Fibroblast of lung (primary cell): ENCODE data around the gene GPR84. TPM values are rescaled to one million over a fixed set of nuclear protein-coding genes. Genes with fewer than 3 reads are reported as not detected.
"Not testable (repeated sequence)": the region's sequence is repeated elsewhere in the genome, so short reads cannot be mapped to it uniquely, and the experiment has no call there.

ENCODE experiments used
- DNase-seq, 2 donors: peaks; one replicate each; pipeline versions ENCODE4 v3.0.0 to v3.0.0-alpha.2; 2010; ENCODE audit warnings: low read depth in 2 of 2
- H2AFZ ChIP-seq: 2 replicates; pipeline ENCODE4 v1.5.1; 2012; ENCODE audit warnings: low read length, control low read depth, inconsistent platforms
- H3K27ac ChIP-seq: 2 replicates; pipeline ENCODE4 v1.5.1; 2011; ENCODE audit warnings: low read length, control low read depth; ENCODE audit not compliant: insufficient read depth
- H3K27me3 ChIP-seq: 2 replicates; pipeline ENCODE4 v1.5.1; 2011; ENCODE audit warnings: mild to moderate bottlenecking, low read length; ENCODE audit not compliant: control insufficient read depth, insufficient read depth
- H3K36me3 ChIP-seq: 2 replicates; pipeline ENCODE4 v1.5.1; 2011; ENCODE audit warnings: low read length; ENCODE audit not compliant: control insufficient read depth, insufficient read depth
- H3K4me1 ChIP-seq: 2 replicates; pipeline ENCODE4 v1.5.1; 2011; ENCODE audit warnings: low read length; ENCODE audit not compliant: control insufficient read depth, insufficient read depth; ENCODE audit errors: extremely low read depth
- H3K4me2 ChIP-seq: 2 replicates; pipeline ENCODE4 v1.5.1; 2011; ENCODE audit warnings: low read length, control low read depth; ENCODE audit not compliant: insufficient read depth; ENCODE audit errors: extremely low read depth
- H3K4me3 ChIP-seq, 4 experiments: fragments of 200-600 bp in 1 of 4; sonication (generic) in 1 of 4; replicated peaks in 1 of 4; 2 replicates each; pipeline ENCODE4 v1.5.1; 2011 to 2016; ENCODE audit warnings: low read length in 4 of 4, low read depth in 3 of 4, mild to moderate bottlenecking in 3 of 4, control low read depth in 2 of 4, inconsistent platforms in 1 of 4, mixed read lengths in 1 of 4; ENCODE audit not compliant: insufficient read depth in 1 of 4; ENCODE audit errors: control extremely low read depth in 1 of 4
- H3K79me2 ChIP-seq: 2 replicates; pipeline ENCODE4 v1.5.1; 2012; ENCODE audit warnings: mild to moderate bottlenecking, low read length, inconsistent platforms; ENCODE audit not compliant: control insufficient read depth, insufficient read depth
- H3K9ac ChIP-seq: 2 replicates; pipeline ENCODE4 v1.5.1; 2011; ENCODE audit warnings: mild to moderate bottlenecking, low read length, control low read depth; ENCODE audit not compliant: insufficient read depth
- H3K9me3 ChIP-seq: 2 replicates; pipeline ENCODE4 v1.5.1; 2012; ENCODE audit warnings: low read depth, low read length; ENCODE audit not compliant: control insufficient read depth, insufficient read depth
- H4K20me1 ChIP-seq: 2 replicates; pipeline ENCODE4 v1.5.1; 2011; ENCODE audit warnings: low read length; ENCODE audit not compliant: control insufficient read depth, insufficient read depth; ENCODE audit errors: extremely low read depth
- EZH2 ChIP-seq: IDR thresholded peaks from 2 replicates; pipeline ENCODE4 v1.5.1; 2012; ENCODE audit warnings: low read length, control low read depth, mild to moderate bottlenecking; ENCODE audit errors: missing control alignments
- polyA plus RNA-seq, 2 donors: library from polyadenylated mRNA; depleted of rRNA in 1 of 2; stranded (reverse) in 1 of 2; unstranded in 1 of 2; fragments of >200 nt; gene quantifications; 2 replicates each; pipeline ENCODE4 v1.2.1, GENCODE V29; 2011 to 2012; ENCODE audit warnings: missing spikeins in 1 of 2
- total RNA-seq: library from RNA; depleted of rRNA; stranded (reverse); fragments of >200 nt; gene quantifications from 2 replicates; pipeline ENCODE4 v1.2.1, GENCODE V29; 2014
- TF ChIP-seq, protein P1 (sequence below), 2 donors: IDR thresholded peaks in 1 of 2; conservative IDR thresholded peaks in 1 of 2; 1 replicate in 1 of 2; 2 replicates in 1 of 2; pipeline ENCODE4 v1.5.1; 2011 to 2012; ENCODE audit warnings: low read length in 2 of 2, control low read depth in 1 of 2, inconsistent platforms in 1 of 2, low read depth in 1 of 2, mild to moderate bottlenecking in 1 of 2

The GPR84 gene
- total and polyA plus RNA-seq, 2 donors (not counting 1 experiment from before 2014, with no cell fraction given), result 0.03 TPM; not detected in 1

DNA sequence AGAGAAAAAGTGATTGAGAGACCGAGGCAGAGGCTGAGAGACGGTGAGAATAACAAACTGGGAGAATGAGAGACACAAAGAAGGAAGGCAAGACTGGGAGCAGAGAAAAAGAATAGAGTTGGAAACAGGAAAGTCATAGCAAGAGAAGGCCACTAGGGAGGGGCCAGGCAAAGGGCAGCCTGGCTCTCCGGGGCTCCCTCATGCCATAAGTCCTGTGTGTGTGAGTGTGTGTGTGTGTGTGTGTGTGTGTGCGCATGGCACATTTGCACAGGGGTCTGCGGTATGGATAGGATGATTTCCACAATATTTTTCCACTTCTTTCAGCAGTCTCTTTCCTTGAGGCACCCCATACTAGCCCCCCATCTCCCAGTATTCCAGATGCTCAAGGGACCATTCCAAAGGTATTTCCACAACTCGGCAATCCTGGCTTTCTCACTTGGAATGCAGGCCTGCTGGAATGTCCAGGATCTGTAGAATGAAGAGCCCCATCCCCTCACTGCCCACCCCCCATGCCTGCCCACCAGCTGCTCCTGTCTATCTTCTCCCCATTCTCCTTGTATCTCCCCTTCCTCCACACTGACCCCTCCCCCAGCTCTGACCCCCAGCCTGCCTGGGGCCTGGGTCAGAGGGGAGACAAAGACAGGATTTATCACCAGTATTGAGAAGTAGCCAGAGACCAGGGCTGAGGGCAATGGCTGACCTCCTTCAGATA is 9.0 kb downstream of the GPR84 start:
- no peak for TF ChIP-seq EZH2
- TF ChIP-seq, protein P1, sequence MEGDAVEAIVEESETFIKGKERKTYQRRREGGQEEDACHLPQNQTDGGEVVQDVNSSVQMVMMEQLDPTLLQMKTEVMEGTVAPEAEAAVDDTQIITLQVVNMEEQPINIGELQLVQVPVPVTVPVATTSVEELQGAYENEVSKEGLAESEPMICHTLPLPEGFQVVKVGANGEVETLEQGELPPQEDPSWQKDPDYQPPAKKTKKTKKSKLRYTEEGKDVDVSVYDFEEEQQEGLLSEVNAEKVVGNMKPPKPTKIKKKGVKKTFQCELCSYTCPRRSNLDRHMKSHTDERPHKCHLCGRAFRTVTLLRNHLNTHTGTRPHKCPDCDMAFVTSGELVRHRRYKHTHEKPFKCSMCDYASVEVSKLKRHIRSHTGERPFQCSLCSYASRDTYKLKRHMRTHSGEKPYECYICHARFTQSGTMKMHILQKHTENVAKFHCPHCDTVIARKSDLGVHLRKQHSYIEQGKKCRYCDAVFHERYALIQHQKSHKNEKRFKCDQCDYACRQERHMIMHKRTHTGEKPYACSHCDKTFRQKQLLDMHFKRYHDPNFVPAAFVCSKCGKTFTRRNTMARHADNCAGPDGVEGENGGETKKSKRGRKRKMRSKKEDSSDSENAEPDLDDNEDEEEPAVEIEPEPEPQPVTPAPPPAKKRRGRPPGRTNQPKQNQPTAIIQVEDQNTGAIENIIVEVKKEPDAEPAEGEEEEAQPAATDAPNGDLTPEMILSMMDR (conservative IDR thresholded peaks at IDR 0.05 in 1 of 2, IDR thresholded peaks at IDR 0.05 in 1 of 2; ENCODE audit: low read depth in 1 of 2, low read length in 2 of 2), result no peak
- H3K79me2 ChIP-seq, result no peaks in the 10 kb centered on the region
- H3K4me2 ChIP-seq, result no peak overlapping the region
- no peak overlapping the region for H3K9ac ChIP-seq
- no peak overlapping the region for H3K27ac ChIP-seq
- peaks cover 3% of the 10 kb centered on the region for H3K36me3 ChIP-seq
- peaks cover 22% of the 10 kb centered on the region for H3K4me1 ChIP-seq
- DNase-seq, result no peak
- H3K9me3 ChIP-seq, result no peaks in the 10 kb centered on the region
- H3K4me3 ChIP-seq, result no peak overlapping the region
- no peaks in the 10 kb centered on the region for H3K27me3 ChIP-seq
- no peaks in the 10 kb centered on the region for H4K20me1 ChIP-seq
- no peak overlapping the region for H2AFZ ChIP-seq

DNA sequence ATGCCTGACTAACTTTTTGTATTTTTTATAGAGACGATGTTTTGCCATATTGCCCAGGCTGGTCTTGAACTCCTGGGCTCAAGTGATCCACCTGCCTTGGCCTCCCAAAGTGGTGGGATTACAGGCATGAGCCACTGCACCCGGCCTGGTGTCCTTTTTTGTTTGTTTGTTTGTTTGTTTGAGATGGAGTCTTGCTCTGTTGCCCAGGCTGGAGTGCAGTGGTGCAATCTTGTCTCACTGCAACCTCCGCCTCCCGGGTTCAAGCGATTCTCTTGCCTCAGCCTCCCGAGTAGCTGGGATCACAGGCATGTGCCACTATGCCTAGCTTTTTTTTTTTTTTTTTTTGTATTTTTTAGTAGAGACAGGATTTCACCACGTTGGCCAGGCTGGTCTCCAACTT is 10.0 kb downstream of the GPR84 start:
- H3K9ac ChIP-seq, H3K27me3 ChIP-seq, H3K27ac ChIP-seq, H3K36me3 ChIP-seq, H3K79me2 ChIP-seq, H3K4me2 ChIP-seq, H3K4me3 ChIP-seq, H4K20me1 ChIP-seq, H2AFZ ChIP-seq, DNase-seq, H3K9me3 ChIP-seq: not testable (repeated sequence)
- H3K4me1 ChIP-seq, result peaks cover 18% of the 10 kb centered on the region

DNA sequence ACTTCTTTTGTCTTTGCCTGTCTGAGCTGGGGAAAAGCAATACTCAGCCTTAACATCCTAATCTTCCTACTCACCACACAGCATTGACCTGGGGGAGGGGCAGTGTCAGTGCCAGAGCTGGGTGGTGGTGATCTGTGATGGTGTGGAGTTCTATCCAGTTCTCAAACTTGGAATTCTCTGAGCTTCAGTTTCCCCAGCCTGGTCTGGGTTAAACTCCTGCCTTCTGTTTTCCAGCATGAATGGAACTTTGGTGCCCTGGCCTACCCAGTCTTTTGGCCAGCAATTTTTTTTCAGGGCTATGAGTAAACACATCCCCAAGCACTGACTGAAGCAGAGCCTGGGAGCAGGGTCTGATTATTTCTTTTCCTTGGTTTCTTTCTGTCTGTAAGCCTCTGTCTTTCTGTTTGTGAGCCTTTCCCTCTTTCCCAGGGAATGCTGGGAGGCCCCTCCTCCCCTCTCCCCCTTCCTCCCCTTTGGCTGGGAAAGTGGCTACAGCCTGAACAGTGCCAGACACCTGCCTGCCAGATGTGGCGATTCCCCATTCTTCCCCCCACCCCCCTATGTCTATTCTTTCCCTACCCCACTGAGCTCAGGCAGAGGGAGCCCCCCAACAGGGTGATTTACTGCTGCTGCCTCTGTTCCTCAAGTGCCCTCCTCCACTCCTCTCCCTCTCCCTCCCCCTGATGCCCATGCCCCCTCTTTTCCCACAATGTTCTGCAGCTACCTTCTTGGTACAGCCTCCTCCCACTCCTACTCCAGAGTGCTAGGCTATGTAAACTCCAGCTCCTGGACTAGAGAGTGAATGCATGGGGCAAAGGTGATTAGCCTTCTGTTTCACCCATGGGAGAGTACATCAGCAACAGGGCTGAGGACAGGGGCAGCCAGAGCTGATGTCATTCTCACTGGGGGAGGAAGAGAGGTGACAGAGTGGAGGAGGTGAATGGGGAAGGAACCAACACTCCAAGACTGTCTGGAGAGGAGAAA is 11.1 kb downstream of the GPR84 start:
- no peaks in the 10 kb centered on the region for H4K20me1 ChIP-seq
- peak overlapping the region; percentile 76 for H3K4me2 ChIP-seq
- no peaks in the 10 kb centered on the region for H3K9me3 ChIP-seq
- peak overlapping the region; percentile 66 for H3K27ac ChIP-seq
- H3K36me3 ChIP-seq, result peaks cover 7% of the 10 kb centered on the region
- DNase-seq, result peak; percentile 64 to 71
- H3K79me2 ChIP-seq, result no peaks in the 10 kb centered on the region
- no peak overlapping the region for H3K9ac ChIP-seq
- no peaks in the 10 kb centered on the region for H3K27me3 ChIP-seq
- peak overlapping the region in 1 of 4 experiments; percentile 17 for H3K4me3 ChIP-seq
- no peak for TF ChIP-seq EZH2
- TF ChIP-seq, protein P1 (conservative IDR thresholded peaks at IDR 0.05 in 1 of 2, IDR thresholded peaks at IDR 0.05 in 1 of 2; ENCODE audit: low read depth in 1 of 2, low read length in 2 of 2), result no peak
- peaks cover 18% of the 10 kb centered on the region for H3K4me1 ChIP-seq
- H2AFZ ChIP-seq, result no peak overlapping the region
